Islet of Langerhans (tissue), 1 donor: ENCODE results near the gene GAD2.

Experiments used
- FAIRE-seq: peaks from one replicate; lab custom pipeline; 2011; peaks lifted over from hg19 to GRCh38; lab: Jason Lieb, UNC

GAD2 gene

DNA sequence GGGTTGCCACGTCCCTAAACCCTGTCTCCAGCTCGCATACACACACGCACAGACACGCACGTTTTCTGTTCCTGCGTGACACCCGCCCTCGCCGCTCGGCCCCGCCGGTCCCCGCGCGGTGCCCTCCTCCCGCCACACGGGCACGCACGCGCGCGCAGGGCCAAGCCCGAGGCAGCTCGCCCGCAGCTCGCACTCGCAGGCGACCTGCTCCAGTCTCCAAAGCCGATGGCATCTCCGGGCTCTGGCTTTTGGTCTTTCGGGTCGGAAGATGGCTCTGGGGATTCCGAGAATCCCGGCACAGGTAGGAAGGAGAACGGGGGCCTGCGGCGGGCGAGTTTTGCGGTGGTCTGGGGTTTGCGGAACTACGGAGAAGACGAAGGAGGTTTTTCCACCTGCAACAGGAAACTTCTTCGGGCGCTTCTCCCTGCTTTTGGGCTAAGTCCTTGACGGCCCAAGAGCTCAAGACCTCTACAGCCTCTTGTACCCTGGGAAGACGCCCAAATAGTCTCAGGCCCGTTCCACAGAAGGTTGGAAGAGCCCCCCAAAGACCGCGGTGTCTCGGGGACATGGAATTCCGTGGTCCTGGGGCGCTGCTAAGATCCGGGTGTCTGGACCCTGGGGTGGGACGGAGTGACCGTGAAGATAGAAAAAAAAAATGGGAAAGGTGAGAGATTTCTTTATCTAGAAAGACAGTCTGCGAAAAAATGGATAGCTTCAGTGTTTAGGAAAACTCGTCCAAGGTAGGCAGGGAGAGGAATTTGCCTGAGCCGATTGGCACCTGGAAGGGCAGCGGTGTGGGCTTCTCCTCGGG lies at the start of gene GAD2:
Gene GAD2, plus strand, starts transcription at position 190 of the 811 bp plus-strand sequence. Its CDS starts 36 bp downstream, at position 226.
- FAIRE-seq = no peak

DNA sequence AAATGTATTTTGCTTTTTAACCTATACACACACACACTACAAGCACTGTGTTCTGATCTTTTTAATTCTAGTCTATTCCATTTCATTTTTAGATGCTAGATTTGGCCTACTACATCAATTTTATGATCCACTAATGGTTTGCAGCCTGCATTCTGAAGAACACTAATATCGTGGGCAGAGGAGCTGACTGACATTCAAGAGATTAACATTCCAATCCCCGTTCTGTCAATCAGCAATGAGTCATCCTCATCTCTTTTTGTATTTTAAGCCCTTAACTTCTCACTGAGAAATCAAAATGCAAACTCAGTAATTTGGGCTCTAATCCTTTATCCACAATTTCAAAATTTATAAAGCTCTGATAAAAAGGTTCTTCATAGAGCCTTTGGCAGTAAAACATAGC lies 47.1 kb upstream of the GAD2 start:
- FAIRE-seq = peak; percentile 81

GRCh38 chr10:26172131-26172530 lies 44.4 kb upstream of the GAD2 start:
- no peak for FAIRE-seq

GRCh38 chr10:26173837-26174236 lies 42.7 kb upstream of the GAD2 start:
- no peak for FAIRE-seq

- no peak for FAIRE-seq
These were observed 39.2 kb upstream of the GAD2 start for GRCh38 chr10:26177341-26177740.

- FAIRE-seq = no peak
These were observed 22.3 kb upstream of the GAD2 start for GRCh38 chr10:26194275-26194674.

- FAIRE-seq = no peak
These were observed 19.3 kb upstream of the GAD2 start for GRCh38 chr10:26197248-26197647.

- FAIRE-seq = no peak
These were observed 18.5 kb upstream of the GAD2 start for GRCh38 chr10:26198119-26198518.

GRCh38 chr10:26199841-26200240 lies 16.7 kb upstream of the GAD2 start:
- FAIRE-seq = no peak

DNA sequence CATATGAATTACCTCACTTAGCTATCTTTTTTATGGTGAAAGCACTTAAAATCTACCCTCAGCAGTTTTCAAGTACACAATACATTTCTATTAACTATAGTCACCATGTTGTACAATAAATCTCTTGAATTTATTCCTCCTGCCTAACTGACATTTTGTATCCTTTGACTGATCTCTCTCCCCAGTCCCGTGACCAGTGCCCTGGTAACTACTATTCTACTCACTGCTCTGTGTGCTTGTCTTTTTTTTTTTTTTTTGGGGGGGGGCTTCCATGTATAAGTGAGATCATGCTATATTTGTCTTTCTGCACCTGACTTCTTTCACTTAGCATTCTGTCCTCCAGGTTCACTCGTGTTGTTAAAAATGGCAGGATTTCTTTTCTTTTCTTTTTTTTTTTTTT lies 11.4 kb upstream of the GAD2 start:
- no peak for FAIRE-seq

DNA sequence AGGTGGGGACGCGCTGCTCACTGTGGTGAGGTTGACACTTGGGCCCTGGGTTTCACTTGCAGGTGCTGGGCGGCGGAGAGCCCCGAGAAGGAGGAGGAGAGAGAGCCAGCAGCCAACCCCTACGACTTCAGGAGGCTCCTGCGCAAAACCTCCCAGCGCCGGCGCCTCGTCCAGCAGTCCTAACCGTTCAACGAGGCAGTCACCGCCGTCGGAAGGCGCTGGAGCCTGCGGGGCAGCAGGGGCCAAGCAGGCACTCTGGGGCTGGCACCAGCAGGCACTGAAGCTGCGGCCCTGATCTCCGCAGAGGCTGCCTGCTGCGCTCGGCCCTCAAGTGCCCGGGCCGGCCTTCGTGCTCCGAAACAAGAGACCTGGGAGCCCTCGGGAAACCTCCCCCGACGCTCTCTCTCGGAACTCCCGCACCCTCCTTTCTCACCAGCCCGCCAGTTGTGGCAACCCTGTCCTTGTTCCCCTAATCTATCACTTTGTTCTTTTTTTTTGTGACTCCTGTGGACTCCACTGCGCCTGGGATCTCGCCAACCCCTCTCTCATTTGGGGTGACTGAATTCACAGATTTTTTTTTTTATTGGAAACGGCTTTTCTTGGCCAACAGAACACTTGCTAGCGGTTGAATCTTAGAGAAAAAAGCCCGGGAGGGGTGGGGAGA lies 4.7 kb upstream of the GAD2 start:
- FAIRE-seq = no peak

GRCh38 chr10:26212511-26212910 lies 4.1 kb upstream of the GAD2 start:
- FAIRE-seq = no peak

- FAIRE-seq = no peak
These were observed 3.3 kb upstream of the GAD2 start for GRCh38 chr10:26213157-26213800.

DNA sequence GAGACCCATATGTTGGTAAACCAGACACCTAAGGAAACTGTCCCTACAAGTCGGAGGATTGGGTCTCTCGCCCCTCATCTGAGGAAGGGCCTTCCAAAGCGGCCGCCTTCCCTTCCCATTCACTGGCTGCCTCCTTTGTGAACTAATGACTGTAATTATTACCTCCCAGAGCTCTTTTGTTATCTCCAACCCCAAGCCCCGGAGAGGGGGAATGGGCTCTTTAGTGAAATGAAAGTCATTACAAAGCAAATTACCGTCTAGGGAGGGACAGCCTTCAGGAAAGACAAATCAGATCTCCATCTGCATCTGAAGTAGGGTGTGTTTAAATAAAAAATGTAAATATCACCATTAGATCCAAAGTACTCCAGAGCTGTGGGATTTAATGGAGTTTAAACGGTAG lies 2.6 kb upstream of the GAD2 start:
- no peak for FAIRE-seq

DNA sequence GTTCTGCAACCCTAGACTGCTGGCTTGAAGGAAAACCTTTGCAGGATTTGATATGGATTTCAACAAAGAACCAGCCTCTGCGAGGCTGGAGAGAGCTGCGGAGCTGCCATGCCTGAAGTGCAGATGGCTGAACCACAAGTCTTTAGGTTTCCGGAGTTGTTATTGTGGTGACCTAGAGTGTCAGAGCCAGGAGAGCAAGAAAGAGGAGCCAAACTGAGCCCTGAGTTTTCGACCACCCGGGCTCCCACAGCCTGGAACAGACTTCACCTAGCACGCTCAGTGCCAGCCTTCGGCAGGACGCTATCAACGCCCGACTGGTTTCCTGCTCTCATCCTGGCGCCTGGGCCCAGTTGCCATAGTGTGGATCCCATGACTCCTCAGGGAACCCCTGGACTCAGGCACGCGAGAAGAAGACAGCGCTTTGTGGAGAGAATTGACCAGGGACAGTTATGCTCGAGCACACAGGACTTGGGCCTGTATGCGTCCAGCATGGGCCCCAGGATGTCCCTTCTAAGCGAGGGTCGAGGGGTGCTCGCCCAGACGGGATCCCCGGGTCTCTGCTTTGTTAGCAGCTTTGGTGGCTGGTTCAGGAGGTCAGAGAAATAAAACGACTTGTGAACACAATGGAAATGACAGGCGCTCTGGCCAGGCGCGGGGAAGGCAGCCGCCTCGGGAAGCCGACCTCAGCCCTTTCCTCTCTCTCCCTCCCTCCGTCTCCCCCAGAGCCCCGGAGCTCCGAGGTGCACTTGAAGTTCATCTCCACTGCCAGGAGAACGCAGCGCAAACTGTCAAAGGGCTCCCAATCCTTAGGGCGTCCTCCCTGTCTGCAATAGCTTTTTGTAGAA lies 1.8 kb upstream of the GAD2 start:
- FAIRE-seq = no peak

DNA sequence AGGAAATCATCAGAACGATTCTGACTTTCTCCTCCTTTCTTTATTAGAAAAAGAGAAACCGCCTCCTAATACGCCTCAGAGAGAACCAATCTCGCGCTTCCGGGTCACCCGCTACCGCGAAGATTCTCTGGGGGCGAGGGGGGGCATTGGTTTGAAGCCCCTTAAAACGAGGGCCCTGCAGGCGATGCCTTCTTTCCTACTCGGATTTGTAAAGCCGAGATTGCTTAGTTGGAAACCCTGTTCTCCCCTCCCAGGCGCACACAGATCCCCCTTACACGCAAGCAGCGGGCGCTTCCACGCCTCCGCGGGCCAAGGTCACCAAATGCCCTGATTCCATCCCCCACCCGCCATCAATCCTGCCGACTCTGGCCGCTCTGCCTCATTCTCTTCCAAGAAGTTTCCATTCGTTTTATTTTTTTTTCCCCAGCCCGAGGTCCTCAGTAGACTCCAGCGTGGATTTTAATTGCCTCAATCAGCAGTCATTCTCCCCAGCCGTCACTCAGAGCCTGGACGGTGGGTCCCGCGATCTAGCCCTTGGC lies 1.1 kb upstream of the GAD2 start:
- no peak for FAIRE-seq

- no peak for FAIRE-seq
These were observed 514 bp upstream of the GAD2 start for GRCh38 chr10:26215935-26216584.

GRCh38 chr10:26217396-26218086 lies 967 bp downstream of the GAD2 start:
- no peak for FAIRE-seq

- FAIRE-seq = peak; percentile 58
These were observed 3.1 kb downstream of the GAD2 start for GRCh38 chr10:26219676-26220075.

DNA sequence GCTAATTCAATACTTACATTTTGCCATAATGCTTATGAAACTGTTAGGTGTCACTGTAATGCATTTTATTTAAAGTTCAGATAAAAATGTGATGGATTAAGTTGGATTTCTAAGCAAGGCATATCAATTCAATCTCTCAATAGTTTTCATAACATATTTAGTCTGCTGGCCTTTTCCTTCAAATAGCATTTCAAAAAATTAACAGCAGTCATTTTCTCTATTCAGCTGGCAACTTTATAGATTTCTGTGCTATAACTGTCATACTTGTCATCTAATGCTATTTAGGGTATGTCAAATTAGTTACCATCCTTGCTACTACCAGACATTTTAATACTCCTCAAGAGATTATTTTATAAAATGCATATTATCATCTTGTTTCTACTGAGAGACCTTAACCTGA lies 4.3 kb downstream of the GAD2 start:
- FAIRE-seq = no peak

GRCh38 chr10:26221541-26221940 lies 5.0 kb downstream of the GAD2 start:
- FAIRE-seq = no peak
